Lung (tissue), 12 donors: ENCODE measurements around the gene A3GALT2. TPM values are rescaled to one million over a fixed set of nuclear protein-coding genes. Genes with fewer than 3 reads are reported as not detected.

Experiments used
- ATAC-seq: fragments of 200-7000 bp; cut with Tn5 transposase; one replicate; pipeline ENCODE4 v1.9.1; 2020; ENCODE audit warnings: moderate number of reproducible peaks; ENCODE audit not compliant: insufficient read depth, low FRiP score
- DNase-seq, 3 donors: peaks; one replicate each; pipeline ENCODE4 v3.0.0-alpha.2; 2013 to 2017
- H3K27ac ChIP-seq, 2 donors: one replicate each; pipeline ENCODE4 v1.5.1; 2013; ENCODE audit warnings: mild to moderate bottlenecking in 2 of 2, moderate library complexity in 2 of 2, control low read depth in 1 of 2, inconsistent platforms in 1 of 2, low read depth in 1 of 2, low read length in 1 of 2
- H3K27me3 ChIP-seq, 3 donors: one replicate each; pipeline ENCODE4 v1.5.1; 2013; ENCODE audit warnings: low read length in 2 of 3; ENCODE audit not compliant: control insufficient read depth in 3 of 3, insufficient read depth in 3 of 3
- H3K36me3 ChIP-seq, 4 donors: one replicate each; pipeline ENCODE4 v1.5.1; 2013; ENCODE audit warnings: low read length in 4 of 4, mild to moderate bottlenecking in 1 of 4, moderate library complexity in 1 of 4; ENCODE audit not compliant: control insufficient read depth in 4 of 4, insufficient read depth in 4 of 4
- H3K4me1 ChIP-seq, 5 donors: one replicate each; pipeline ENCODE4 v1.5.1; 2013; ENCODE audit warnings: low read length in 5 of 5, mild to moderate bottlenecking in 2 of 5, moderate library complexity in 1 of 5; ENCODE audit not compliant: control insufficient read depth in 5 of 5, insufficient read depth in 5 of 5
- H3K4me3 ChIP-seq: one replicate; pipeline ENCODE4 v1.5.1; 2013; ENCODE audit warnings: mild to moderate bottlenecking, control low read depth, moderate library complexity
- H3K9ac ChIP-seq, 2 donors: one replicate each; pipeline ENCODE4 v1.5.1; 2013; ENCODE audit warnings: low read length in 2 of 2, control low read depth in 1 of 2; ENCODE audit not compliant: insufficient read depth in 1 of 2
- H3K9me3 ChIP-seq, 4 donors: one replicate each; pipeline ENCODE4 v1.5.1; 2013; ENCODE audit warnings: low read length in 3 of 4, mild to moderate bottlenecking in 1 of 4, moderate library complexity in 1 of 4; ENCODE audit not compliant: control insufficient read depth in 4 of 4, insufficient read depth in 3 of 4
- CTCF ChIP-seq: IDR thresholded peaks from 2 replicates; pipeline ENCODE4 v1.5.1; 2012; ENCODE audit warnings: mild to moderate bottlenecking; ENCODE audit errors: control extremely low read depth, extremely low read depth
- WGBS, 2 donors: extraction: QIAGEN DNeasy Blood & Tissue Kit; methylation state at CpG; one replicate each; pipeline ENCODE4 v1.1.7; 2013; 5-methylcytosine and 5-hydroxymethylcytosine counted together
- polyA plus RNA-seq, 2 donors: library from polyadenylated mRNA; stranded (reverse); fragments of 200-250 nt; gene quantifications; one replicate each; pipeline ENCODE4 v1.2.1, GENCODE V29; 2013
- total RNA-seq, 2 donors: library from RNA; depleted of rRNA in 1 of 2; stranded (reverse); fragments of >200 nt in 1 of 2; gene quantifications; one replicate each; pipeline ENCODE4 v1.2.1, GENCODE V29; 2014 to 2021
- donor health status: control.
- donor health status: control.
- donor health status: Bipolar disorder and iron deficiency.
- donor health status: healthy.
- donor health status: DM: yes; HTN: yes; CAD: no.

A3GALT2 gene
- total and polyA plus RNA-seq, 4 donors, result 0.07 to 0.28 TPM; not detected in 2

GRCh38 chr1:33268457-33268856 is 52.4 kb downstream of the A3GALT2 start:
- Histone ChIP-seq H3K4me1 (peaks cover 0 to 26% (median 3%) of the 10 kb centered on the region in 5 donors), H3K27ac (peak overlapping the region in 1 of 2 donors; percentile 52), H3K9me3 (no peaks in the 10 kb centered on the region), H3K4me3 (no peak overlapping the region), H3K27me3 (no peaks in the 10 kb centered on the region), H3K36me3 (peaks cover 0 to 24% (median 11%) of the 10 kb centered on the region in 4 donors), H3K9ac (no peak overlapping the region)
- 80 to 82% methylated on average over 2 of the region's 2 CpGs for WGBS, 2 donors
- no peak for TF ChIP-seq CTCF
- ATAC-seq (no peak), DNase-seq (no peak)

GRCh38 chr1:33267468-33268205 is 53.3 kb downstream of the A3GALT2 start:
- no peak overlapping the region for H3K9ac ChIP-seq
- no peak for DNase-seq
- no peak overlapping the region for H3K27ac ChIP-seq
- H3K27me3 ChIP-seq, result no peaks in the 10 kb centered on the region
- no peaks in the 10 kb centered on the region for H3K9me3 ChIP-seq
- no peak overlapping the region for H3K4me3 ChIP-seq
- ATAC-seq, result no peak
- peaks cover 0 to 27% (median 13%) of the 10 kb centered on the region in 4 donors for H3K36me3 ChIP-seq
- H3K4me1 ChIP-seq, result peaks cover 0 to 26% (median 3%) of the 10 kb centered on the region in 5 donors
- WGBS, 2 donors, result 84 to 89% methylated on average over 5 of the region's 5 CpGs
- TF ChIP-seq CTCF, result no peak

- no peak for TF ChIP-seq CTCF
- H3K9ac ChIP-seq, result no peak overlapping the region
- H3K36me3 ChIP-seq, result peaks cover 0 to 27% (median 14%) of the 10 kb centered on the region in 4 donors
- no peak for DNase-seq
- ATAC-seq, result no peak
- no peaks in the 10 kb centered on the region for H3K9me3 ChIP-seq
- H3K4me1 ChIP-seq, result peaks cover 0 to 26% (median 3%) of the 10 kb centered on the region in 5 donors
- H3K27ac ChIP-seq, result no peak overlapping the region
- no peaks in the 10 kb centered on the region for H3K27me3 ChIP-seq
- no peak overlapping the region for H3K4me3 ChIP-seq
- WGBS, 2 donors, result 96 to 97% methylated on average over 6 of the region's 6 CpGs
Measured at GRCh38 chr1:33266766-33267165, 54.1 kb downstream of the A3GALT2 start.
